H9 (cell line): Measurements from ENCODE around the gene RBMS3. TPM values are rescaled to one million over a fixed set of nuclear protein-coding genes. Genes with fewer than 3 reads are reported as not detected.

Experiments
- DNase-seq: peaks from one replicate; pipeline ENCODE4 v3.0.0-alpha.2; 2017
- H2AFZ ChIP-seq: one replicate; pipeline ENCODE4 v1.6.1; 2013; ENCODE audit warnings: mild to moderate bottlenecking, low read length, control low read depth, moderate library complexity
- H2AK5ac ChIP-seq: 2 replicates; pipeline ENCODE4 v1.6.1; 2013; ENCODE audit warnings: low read length, control low read depth, mixed read lengths; ENCODE audit not compliant: insufficient read length
- H2BK120ac ChIP-seq: one replicate; pipeline ENCODE4 v1.6.1; 2013; ENCODE audit warnings: low read depth, mild to moderate bottlenecking, low read length, control low read depth, inconsistent platforms; ENCODE audit not compliant: poor library complexity, severe bottlenecking
- H2BK12ac ChIP-seq: 2 replicates; pipeline ENCODE4 v1.6.1; 2013; ENCODE audit warnings: low read length, control low read depth, mixed read lengths, low read depth; ENCODE audit not compliant: insufficient read length
- H2BK15ac ChIP-seq: 2 replicates; pipeline ENCODE4 v1.6.1; 2013; ENCODE audit warnings: low read depth, low read length, control low read depth
- H2BK20ac ChIP-seq: one replicate; pipeline ENCODE4 v1.6.1; 2013; ENCODE audit warnings: low read depth, mild to moderate bottlenecking, low read length, control low read depth, inconsistent platforms; ENCODE audit not compliant: poor library complexity, severe bottlenecking
- H2BK5ac ChIP-seq: 2 replicates; pipeline ENCODE4 v1.6.1; 2013; ENCODE audit warnings: low read length, control low read depth, mixed read lengths; ENCODE audit not compliant: insufficient read length
- H3K14ac ChIP-seq: 2 replicates; pipeline ENCODE4 v1.6.1; 2013; ENCODE audit warnings: low read length, control low read depth; ENCODE audit not compliant: insufficient read depth
- H3K18ac ChIP-seq: 2 replicates; pipeline ENCODE4 v1.6.1; 2013; ENCODE audit warnings: low read depth, mild to moderate bottlenecking, mixed read lengths, low read length, control low read depth; ENCODE audit not compliant: insufficient read length
- H3K23ac ChIP-seq: 2 replicates; pipeline ENCODE4 v1.6.1; 2013; ENCODE audit warnings: low read length, control low read depth, mixed read lengths, low read depth; ENCODE audit not compliant: insufficient read length
- H3K23me2 ChIP-seq: 2 replicates; pipeline ENCODE4 v1.6.1; 2013; ENCODE audit warnings: low read depth, mild to moderate bottlenecking, mixed read lengths, low read length, control low read depth; ENCODE audit not compliant: insufficient read length, poor library complexity, severe bottlenecking
- H3K27ac ChIP-seq: 2 replicates; pipeline ENCODE4 v1.5.1; 2013; ENCODE audit warnings: low read length, control low read depth, mixed read lengths, low read depth; ENCODE audit not compliant: insufficient read length
- H3K27me3 ChIP-seq: 2 replicates; pipeline ENCODE4 v1.6.1; 2013; ENCODE audit warnings: low read length, control low read depth, inconsistent platforms; ENCODE audit not compliant: insufficient read depth
- H3K4ac ChIP-seq: 2 replicates; pipeline ENCODE4 v1.6.1; 2013; ENCODE audit warnings: low read depth, mild to moderate bottlenecking, control low read depth, inconsistent platforms, low read length, moderate library complexity
- H3K4me1 ChIP-seq: 2 replicates; pipeline ENCODE4 v1.6.1; 2013; ENCODE audit warnings: low read length, control low read depth, inconsistent platforms; ENCODE audit not compliant: insufficient read depth
- H3K4me2 ChIP-seq: 2 replicates; pipeline ENCODE4 v1.6.1; 2013; ENCODE audit warnings: low read length, control low read depth, mixed read lengths; ENCODE audit not compliant: insufficient read length, insufficient read depth
- H3K56ac ChIP-seq: 2 replicates; pipeline ENCODE4 v1.6.1; 2013; ENCODE audit warnings: low read depth, mild to moderate bottlenecking, mixed read lengths, low read length, control low read depth; ENCODE audit not compliant: insufficient read length
- H3K79me1 ChIP-seq: 2 replicates; pipeline ENCODE4 v1.6.1; 2013; ENCODE audit warnings: low read depth, mild to moderate bottlenecking, moderate library complexity, low read length, control low read depth, inconsistent platforms; ENCODE audit not compliant: insufficient read depth, poor library complexity, severe bottlenecking
- H3K79me2 ChIP-seq: 2 replicates; pipeline ENCODE4 v1.6.1; 2013; ENCODE audit warnings: low read length, control low read depth, inconsistent platforms; ENCODE audit not compliant: insufficient read depth
- H3K9ac ChIP-seq: 2 replicates; pipeline ENCODE4 v1.6.1; 2013; ENCODE audit warnings: low read length, control low read depth, mixed read lengths; ENCODE audit not compliant: insufficient read length; ENCODE audit errors: extremely low read depth
- H3K9me3 ChIP-seq: one replicate; pipeline ENCODE4 v1.6.1; 2013; ENCODE audit warnings: low read depth, low read length, inconsistent platforms; ENCODE audit not compliant: control insufficient read depth
- H3T11ph ChIP-seq: one replicate; pipeline ENCODE4 v1.6.1; 2013; ENCODE audit warnings: mild to moderate bottlenecking, low read length, control low read depth, inconsistent platforms
- H4K20me1 ChIP-seq: one replicate; pipeline ENCODE4 v1.6.1; 2013; ENCODE audit not compliant: control insufficient read depth, insufficient read length, insufficient read depth
- H4K5ac ChIP-seq: 2 replicates; pipeline ENCODE4 v1.6.1; 2013; ENCODE audit warnings: low read depth, mild to moderate bottlenecking, mixed read lengths, low read length, control low read depth; ENCODE audit not compliant: insufficient read length
- H4K8ac ChIP-seq: replicated peaks from 2 replicates; pipeline ENCODE4 v1.6.1; 2013; ENCODE audit warnings: low read length, control low read depth, mixed read lengths, low read depth; ENCODE audit not compliant: insufficient read length
- H4K91ac ChIP-seq: 2 replicates; pipeline ENCODE4 v1.6.1; 2013; ENCODE audit warnings: low read depth, mild to moderate bottlenecking, moderate library complexity, mixed read lengths, low read length, control low read depth; ENCODE audit not compliant: insufficient read length
- H3K27ac Mint-ChIP-seq, 3 experiments: 2 replicates in 2 of 3; 3 replicates in 1 of 3; pipeline ENCODE4 v1.8.0; 2020 to 2021; ENCODE audit warnings: mixed read lengths in 3 of 3, mild to moderate bottlenecking in 1 of 3, moderate library complexity in 1 of 3
- H3K27me3 Mint-ChIP-seq: 2 replicates; pipeline ENCODE4 v1.8.0; 2021; ENCODE audit warnings: low read depth, mild to moderate bottlenecking, moderate library complexity, mixed read lengths
- H3K36me3 Mint-ChIP-seq, 3 experiments: 2 replicates in 2 of 3; 3 replicates in 1 of 3; pipeline ENCODE4 v1.8.0; 2020 to 2021; ENCODE audit warnings: low read depth in 3 of 3, mixed read lengths in 3 of 3; ENCODE audit not compliant: insufficient read depth in 1 of 3
- H3K4me1 Mint-ChIP-seq, 2 experiments: 2 replicates each; pipeline ENCODE4 v1.8.0; 2020; ENCODE audit warnings: mixed read lengths in 2 of 2
- H3K4me3 Mint-ChIP-seq, 2 experiments: 2 replicates in 1 of 2; 3 replicates in 1 of 2; pipeline ENCODE4 v1.8.0; 2020 to 2021; ENCODE audit warnings: mild to moderate bottlenecking in 2 of 2, mixed read lengths in 2 of 2, moderate library complexity in 1 of 2
- H3K9me3 Mint-ChIP-seq, 2 experiments: 2 replicates in 1 of 2; 3 replicates in 1 of 2; pipeline ENCODE4 v1.8.0; 2020; ENCODE audit warnings: mild to moderate bottlenecking in 2 of 2, mixed read lengths in 2 of 2, moderate library complexity in 1 of 2
- CTCF ChIP-seq: fragments of 200-600 bp; sonication (generic); conservative IDR thresholded peaks from 3 replicates; pipeline ENCODE4 v1.8.0; 2021; ENCODE audit warnings: antibody characterized with exemption, mild to moderate bottlenecking
- WGBS: extraction: QIAGEN DNeasy Blood & Tissue Kit; methylation state at CpG from one replicate; pipeline ENCODE4 v1.1.7; 2013; ENCODE audit warnings: missing lambda C conversion rate, low lambda C conversion rate, mixed read lengths; ENCODE audit not compliant: insufficient read length; ENCODE audit errors: extremely low coverage; 5-methylcytosine and 5-hydroxymethylcytosine counted together
- total RNA-seq: library from RNA; stranded (reverse); gene quantifications from 2 replicates; pipeline ENCODE4 v1.2.1, GENCODE V29; 2021

RBMS3 gene
- total RNA-seq, 1 experiment from 2014 or later, result 8.1 TPM

DNA sequence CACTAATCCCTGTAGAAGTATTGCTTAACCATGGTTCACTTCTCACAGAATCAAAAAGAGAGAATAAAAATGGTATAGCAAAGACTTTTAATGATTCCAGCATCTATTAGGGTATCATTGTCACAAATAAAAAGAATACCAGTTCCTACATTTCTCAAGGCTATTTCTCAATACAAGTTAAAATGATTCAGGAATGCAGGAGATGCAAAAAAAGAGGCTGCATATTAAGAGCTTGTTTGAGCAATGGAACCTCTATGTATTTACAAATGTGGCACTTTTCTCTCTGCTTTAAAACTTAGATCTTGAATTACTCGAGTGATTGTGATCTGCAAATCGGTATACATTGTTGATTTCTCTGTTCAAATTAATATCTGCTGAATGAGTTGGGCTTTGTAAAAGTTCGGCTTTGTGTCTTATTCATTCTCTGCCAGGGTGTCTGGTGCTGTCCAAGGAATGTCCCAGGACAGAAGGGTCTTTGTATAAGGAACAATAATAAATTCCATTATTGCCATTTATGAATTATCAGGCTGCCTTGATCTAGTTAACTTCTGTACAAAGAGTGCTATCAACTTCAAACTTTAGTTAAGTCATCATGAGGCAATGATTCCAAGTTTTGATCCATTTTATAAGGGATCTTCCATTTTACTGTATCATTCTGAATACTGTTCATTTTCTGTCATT, 364.2 kb downstream of the RBMS3 start:
- Histone ChIP-seq H3K79me2 (0 out of 2 replicates have a peak, but pooled peaks cover 2% of the 10 kb centered on the region), H4K8ac (no peak overlapping the region), H2BK120ac (no peak overlapping the region), H3K79me1 (no peaks in the 10 kb centered on the region), H3K23ac (no peak overlapping the region), H2BK20ac (no peak overlapping the region), H2BK5ac (no peak overlapping the region), H3K23me2 (no peaks in the 10 kb centered on the region), H3K4me1 (no peaks in the 10 kb centered on the region), H3K14ac (no peak overlapping the region), H3K56ac (no peak overlapping the region), H3K27ac (no peak overlapping the region), H3K4me2 (no peak overlapping the region), H3K18ac (no peak overlapping the region), H2AK5ac (no peak overlapping the region), H4K20me1 (no peaks in the 10 kb centered on the region), H3K27me3 (no peaks in the 10 kb centered on the region), H3K9ac (no peak overlapping the region), H2BK12ac (no peak overlapping the region), H4K5ac (no peak overlapping the region), H2BK15ac (no peak overlapping the region), H3K4ac (no peak overlapping the region), H4K91ac (no peak overlapping the region), H3K9me3 (no peaks in the 10 kb centered on the region), H3T11ph (no peak overlapping the region), H2AFZ (no peak overlapping the region)
- H3K4me3 Mint-ChIP-seq, result no peak overlapping the region
- no peaks in the 10 kb centered on the region for H3K9me3 Mint-ChIP-seq
- no CpG with 5 or more reads among the region's 3 CpGs for WGBS
- peaks cover 17 to 22% of the 10 kb centered on the region in 2 experiments for H3K4me1 Mint-ChIP-seq
- H3K27me3 Mint-ChIP-seq, result no peaks in the 10 kb centered on the region
- no peaks in the 10 kb centered on the region for H3K36me3 Mint-ChIP-seq
- H3K27ac Mint-ChIP-seq, result no peak overlapping the region
- DNase-seq, result no peak
- no peak for TF ChIP-seq CTCF
